Progenitor cell of endocrine pancreas (in vitro differentiated cells): ENCODE data around the gene ATP2C1. TPM values are rescaled to one million over a fixed set of nuclear protein-coding genes. Genes with fewer than 3 reads are reported as not detected.

ENCODE experiments used
- DNase-seq: peaks from one replicate; pipeline ENCODE4 v3.0.0; 2021; ENCODE audit warnings: low spot score; ENCODE audit not compliant: unreplicated experiment
- H3K27ac Mint-ChIP-seq: 2 replicates; pipeline ENCODE4 v1.8.0; 2021; ENCODE audit warnings: mild to moderate bottlenecking, moderate library complexity, mixed read lengths
- H3K27me3 Mint-ChIP-seq: 2 replicates; pipeline ENCODE4 v1.8.0; 2021; ENCODE audit warnings: mixed read lengths
- H3K36me3 Mint-ChIP-seq: 2 replicates; pipeline ENCODE4 v1.8.0; 2022; ENCODE audit warnings: mixed read lengths; ENCODE audit not compliant: insufficient read depth
- H3K4me1 Mint-ChIP-seq: 2 replicates; pipeline ENCODE4 v1.8.0; 2021; ENCODE audit warnings: low read depth, mixed read lengths
- H3K4me3 Mint-ChIP-seq: 2 replicates; pipeline ENCODE4 v1.8.0; 2021; ENCODE audit warnings: low read depth, mild to moderate bottlenecking, moderate library complexity, mixed read lengths
- H3K9me3 Mint-ChIP-seq: 2 replicates; pipeline ENCODE4 v1.8.0; 2021; ENCODE audit warnings: low read depth, mixed read lengths
- CTCF ChIP-seq: fragments of 200-600 bp; sonication (generic); IDR thresholded peaks from one replicate; pipeline ENCODE4 v1.5.0; 2021; ENCODE audit warnings: antibody characterized with exemption, mild to moderate bottlenecking; ENCODE audit not compliant: unreplicated experiment
- total RNA-seq: library from RNA; stranded (reverse); gene quantifications from 2 replicates; pipeline ENCODE4 v1.2.1, GENCODE V29; 2021

ATP2C1 gene
- total RNA-seq, 1 donor from 2014 or later: 83.5 TPM

- no peak overlapping the region for H3K27ac Mint-ChIP-seq
- H3K9me3 Mint-ChIP-seq: no peaks in the 10 kb centered on the region
- H3K27me3 Mint-ChIP-seq: no peaks in the 10 kb centered on the region
- no peak for DNase-seq
- peaks cover 5% of the 10 kb centered on the region for H3K4me1 Mint-ChIP-seq
- peaks cover 11% of the 10 kb centered on the region for H3K36me3 Mint-ChIP-seq
- no peak for TF ChIP-seq CTCF
- H3K4me3 Mint-ChIP-seq: no peak overlapping the region
These were observed 126.3 kb downstream of the ATP2C1 start for GRCh38 chr3:131020122-131020693.

GRCh38 chr3:131025539-131025938, 131.7 kb downstream of the ATP2C1 start:
- peak overlapping the region; percentile 87 for H3K4me3 Mint-ChIP-seq
- H3K4me1 Mint-ChIP-seq: peaks cover 18% of the 10 kb centered on the region
- TF ChIP-seq CTCF: no peak
- H3K9me3 Mint-ChIP-seq: no peaks in the 10 kb centered on the region
- no peak for DNase-seq
- peak overlapping the region; percentile 94 for H3K27ac Mint-ChIP-seq
- no peaks in the 10 kb centered on the region for H3K27me3 Mint-ChIP-seq
- peaks cover 5% of the 10 kb centered on the region for H3K36me3 Mint-ChIP-seq

- Mint-ChIP-seq H3K27ac (peak within 1 kb of the TSS; percentile 94), H3K4me3 (peak within 1 kb of the TSS; percentile 87)
- TF ChIP-seq CTCF: no peak
These were observed 132.7 kb downstream of the ATP2C1 start, which contains the start of the genes ASTE1 and NEK11 for GRCh38 chr3:131026321-131027151. Gene ASTE1, minus strand, starts transcription at chr3:131026825. Its CDS starts 1,519 bp downstream, at chr3:131025306. Gene NEK11, plus strand, starts transcription at chr3:131026877. Its CDS starts 2,832 bp downstream, at chr3:131029709.

GRCh38 chr3:131028844-131029243, 135.0 kb downstream of the ATP2C1 start:
- peaks cover 14% of the 10 kb centered on the region for H3K36me3 Mint-ChIP-seq
- no peaks in the 10 kb centered on the region for H3K9me3 Mint-ChIP-seq
- H3K27me3 Mint-ChIP-seq: no peaks in the 10 kb centered on the region
- H3K4me3 Mint-ChIP-seq: no peak overlapping the region
- no peak for DNase-seq
- TF ChIP-seq CTCF: no peak
- no peak overlapping the region for H3K27ac Mint-ChIP-seq
- peaks cover 18% of the 10 kb centered on the region for H3K4me1 Mint-ChIP-seq

More at GRCh38 chr3:131026321-131027151, 132.7 kb downstream of the ATP2C1 start, which contains the start of the genes ASTE1 and NEK11:
- peaks cover 10% of the 10 kb centered on the region for H3K36me3 Mint-ChIP-seq
- peak; percentile 69 for DNase-seq
- peaks cover 18% of the 10 kb centered on the region for H3K4me1 Mint-ChIP-seq
- no peaks in the 10 kb centered on the region for H3K9me3 Mint-ChIP-seq
- no peaks in the 10 kb centered on the region for H3K27me3 Mint-ChIP-seq

GRCh38 chr3:131031660-131032059, 137.8 kb downstream of the ATP2C1 start:
- Mint-ChIP-seq H3K4me1 (peaks cover 6% of the 10 kb centered on the region), H3K4me3 (no peak overlapping the region), H3K36me3 (peaks cover 8% of the 10 kb centered on the region), H3K27ac (no peak overlapping the region), H3K27me3 (no peaks in the 10 kb centered on the region), H3K9me3 (no peaks in the 10 kb centered on the region)
- no peak for TF ChIP-seq CTCF
- no peak for DNase-seq
